ENCODE measurements around the gene TRIM47.
A peak's percentile ranks its signal among the peaks of the same experiment; 100 is the strongest.

Gene TRIM47

GRCh38 chr17:75909051-75909811, 30.9 kb upstream of the TRIM47 start:
- TF ChIP-seq, protein P1, sequence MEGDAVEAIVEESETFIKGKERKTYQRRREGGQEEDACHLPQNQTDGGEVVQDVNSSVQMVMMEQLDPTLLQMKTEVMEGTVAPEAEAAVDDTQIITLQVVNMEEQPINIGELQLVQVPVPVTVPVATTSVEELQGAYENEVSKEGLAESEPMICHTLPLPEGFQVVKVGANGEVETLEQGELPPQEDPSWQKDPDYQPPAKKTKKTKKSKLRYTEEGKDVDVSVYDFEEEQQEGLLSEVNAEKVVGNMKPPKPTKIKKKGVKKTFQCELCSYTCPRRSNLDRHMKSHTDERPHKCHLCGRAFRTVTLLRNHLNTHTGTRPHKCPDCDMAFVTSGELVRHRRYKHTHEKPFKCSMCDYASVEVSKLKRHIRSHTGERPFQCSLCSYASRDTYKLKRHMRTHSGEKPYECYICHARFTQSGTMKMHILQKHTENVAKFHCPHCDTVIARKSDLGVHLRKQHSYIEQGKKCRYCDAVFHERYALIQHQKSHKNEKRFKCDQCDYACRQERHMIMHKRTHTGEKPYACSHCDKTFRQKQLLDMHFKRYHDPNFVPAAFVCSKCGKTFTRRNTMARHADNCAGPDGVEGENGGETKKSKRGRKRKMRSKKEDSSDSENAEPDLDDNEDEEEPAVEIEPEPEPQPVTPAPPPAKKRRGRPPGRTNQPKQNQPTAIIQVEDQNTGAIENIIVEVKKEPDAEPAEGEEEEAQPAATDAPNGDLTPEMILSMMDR (IDR thresholded peaks at IDR 0.05; ENCODE audit: insufficient read depth, low read depth, low read length, missing control alignments) = no peak
- no peak for DNase-seq (ENCODE audit: low read depth)
- H3K4me3 ChIP-seq (ENCODE audit: low read depth, low read length) = no peak overlapping the region

- no peak for DNase-seq (ENCODE audit: low read depth)
- no peak overlapping the region for H3K4me3 ChIP-seq (ENCODE audit: low read depth, low read length)
- TF ChIP-seq, protein P1 (IDR thresholded peaks at IDR 0.05; ENCODE audit: insufficient read depth, low read depth, low read length, missing control alignments) = no peak
These were observed 29.8 kb upstream of the TRIM47 start for GRCh38 chr17:75908201-75908600.

- DNase-seq (ENCODE audit: low read depth) = no peak
- H3K4me3 ChIP-seq (ENCODE audit: low read depth, low read length) = no peak overlapping the region
- TF ChIP-seq, protein P1 (IDR thresholded peaks at IDR 0.05; ENCODE audit: insufficient read depth, low read depth, low read length, missing control alignments) = no peak
These were observed 27.9 kb upstream of the TRIM47 start for GRCh38 chr17:75906143-75906884.

DNA sequence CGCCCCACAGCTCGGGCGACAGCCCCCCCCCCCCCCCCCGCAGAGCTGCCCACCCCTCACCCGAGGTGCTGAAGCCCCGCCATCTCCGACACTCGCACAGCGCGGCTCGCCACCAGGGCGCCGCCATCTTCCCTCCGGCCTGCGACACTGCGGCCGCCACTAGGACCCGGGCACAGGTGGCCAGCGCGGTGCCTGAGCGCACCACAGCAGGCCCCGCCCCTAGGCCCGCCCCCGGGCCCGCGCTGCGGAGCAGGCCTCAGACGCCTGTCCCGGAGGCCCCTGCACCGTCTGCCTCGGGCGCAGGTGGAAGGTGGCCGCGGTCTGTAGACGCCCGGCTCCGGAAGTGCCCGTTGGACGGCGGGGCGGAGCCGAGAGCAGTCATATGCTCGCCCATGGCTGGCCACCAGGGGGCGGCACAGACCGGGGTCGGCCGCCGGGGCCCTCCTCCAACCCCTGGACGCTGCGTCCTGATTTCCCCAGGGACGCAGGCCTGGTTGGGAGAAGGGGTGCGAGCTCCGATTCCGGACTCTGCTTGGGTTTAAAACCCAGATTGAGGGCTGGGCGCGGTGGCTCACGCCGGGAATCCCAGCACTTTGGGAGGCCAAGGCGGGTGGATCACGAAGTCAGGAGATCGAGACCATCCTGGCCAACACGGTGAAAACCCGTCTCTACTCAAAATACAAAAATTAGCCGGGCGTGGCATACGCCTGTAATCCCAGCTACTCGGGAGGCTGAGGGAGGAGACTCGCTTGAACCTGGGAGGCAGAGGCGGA, 26.6 kb upstream of the TRIM47 start, which contains the start of gene MRPL38:
MRPL38 (minus strand) TSS at position 136 of the 773 bp plus-strand sequence; CDS start at position 127, 9 bp downstream.
- peak; percentile 99 for DNase-seq (ENCODE audit: low read depth)
- TF ChIP-seq, protein P1 (IDR thresholded peaks at IDR 0.05; ENCODE audit: insufficient read depth, low read depth, low read length, missing control alignments) = peak; percentile 90
- H3K4me3 ChIP-seq (ENCODE audit: low read depth, low read length) = peak within 1 kb of the TSS; percentile 97

DNA sequence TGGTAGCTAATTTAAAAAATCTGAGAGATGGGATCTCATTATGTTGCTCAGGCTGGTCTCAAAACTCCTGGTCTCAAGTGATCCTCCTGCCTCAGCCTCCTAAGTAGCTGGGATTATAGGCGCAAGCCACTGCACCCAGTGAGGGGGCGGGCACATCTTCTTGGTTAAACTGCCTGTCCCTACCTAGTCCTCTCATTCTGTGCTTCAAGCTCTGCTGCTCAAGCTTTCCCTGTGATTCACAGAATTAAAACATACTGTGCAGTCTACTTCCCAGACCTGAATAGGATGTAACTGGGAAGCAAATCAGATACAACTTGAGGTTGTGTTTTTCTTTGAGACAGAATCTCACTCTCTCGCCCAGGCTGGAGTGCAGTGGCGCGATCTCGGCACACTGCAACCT, 24.0 kb upstream of the TRIM47 start:
- TF ChIP-seq, protein P1 (IDR thresholded peaks at IDR 0.05; ENCODE audit: insufficient read depth, low read depth, low read length, missing control alignments) = no peak
- H3K4me3 ChIP-seq (ENCODE audit: low read depth, low read length) = no peak overlapping the region
- no peak for DNase-seq (ENCODE audit: low read depth)

DNA sequence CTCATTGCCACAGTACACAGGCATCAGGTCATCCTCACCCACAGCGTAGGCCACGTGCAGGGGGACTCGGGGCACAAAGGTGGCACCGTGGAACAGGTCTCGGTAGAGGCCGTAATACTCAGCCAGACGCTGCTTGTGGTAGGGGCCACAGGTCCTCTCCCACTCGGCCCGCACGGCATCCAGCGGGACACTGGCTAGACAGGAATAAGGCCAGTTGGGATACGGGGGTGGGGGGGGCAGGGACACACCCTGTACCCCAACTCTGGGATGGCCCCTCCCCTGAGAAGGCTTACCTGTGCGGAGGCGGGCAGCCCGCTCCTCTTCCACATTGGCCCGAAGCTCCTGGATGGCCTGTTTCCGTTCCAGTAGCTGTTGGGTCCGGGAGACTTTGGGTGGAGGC, 23.3 kb upstream of the TRIM47 start:
- no peak overlapping the region for H3K4me3 ChIP-seq (ENCODE audit: low read depth, low read length)
- TF ChIP-seq, protein P1 (IDR thresholded peaks at IDR 0.05; ENCODE audit: insufficient read depth, low read depth, low read length, missing control alignments) = no peak

More for the DNA sequence above, 23.3 kb upstream of the TRIM47 start:
- no peak for DNase-seq (ENCODE audit: low read depth)
